ENCODE results near the gene KIF24.
"Not testable (repeated sequence)": the region's sequence is repeated elsewhere in the genome, so short reads cannot be mapped to it uniquely, and the experiment has no call there.

GRCh38 chr9:34308316-34308715 is 20.8 kb downstream of the KIF24 start:
- TF ChIP-seq POLR2AphosphoS5 (IDR thresholded peaks at IDR 0.05); POLR2A (IDR thresholded peaks at IDR 0.05; ENCODE audit: low read depth); CTCF (IDR thresholded peaks at IDR 0.05); EP300 (IDR thresholded peaks at IDR 0.05): not testable (repeated sequence)

Measured in esophagus muscularis mucosa (tissue), 4 donors.